Calu3 (cell line): Measurements from ENCODE around the gene CRYBG1. TPM values are rescaled to one million over a fixed set of nuclear protein-coding genes. Genes with fewer than 3 reads are reported as not detected.

ENCODE experiments used
- BruUV-seq: library from RNA; stranded (reverse); fragments of 400-500 nt; replicated peaks from 2 replicates; lab custom pipeline; 2021; lab: Mats Ljungman, UMichigan
- CTCF ChIA-PET: fragments of 300-600 bp; sonication (Branson Sonifier 250); formaldehyde crosslinking; loops from one replicate; lab custom pipeline; 2022; ENCODE audit warnings: antibody characterized with exemption; lab: Charles Lee
- DNase-seq: peaks from one replicate; pipeline ENCODE4 v3.0.0; 2022
- H3K27ac Mint-ChIP-seq: one replicate; pipeline ENCODE4 v1.8.0; 2022; ENCODE audit warnings: mixed read lengths; ENCODE audit not compliant: unreplicated experiment
- H3K27me3 Mint-ChIP-seq: one replicate; pipeline ENCODE4 v1.8.0; 2022; ENCODE audit warnings: mixed read lengths; ENCODE audit not compliant: unreplicated experiment
- H3K36me3 Mint-ChIP-seq: one replicate; pipeline ENCODE4 v1.8.0; 2022; ENCODE audit warnings: mild to moderate bottlenecking, moderate library complexity, mixed read lengths; ENCODE audit not compliant: insufficient read depth, unreplicated experiment
- H3K4me1 Mint-ChIP-seq: one replicate; pipeline ENCODE4 v1.8.0; 2022; ENCODE audit warnings: mild to moderate bottlenecking, low read depth, mixed read lengths; ENCODE audit not compliant: unreplicated experiment
- H3K4me3 Mint-ChIP-seq: one replicate; pipeline ENCODE4 v1.8.0; 2022; ENCODE audit warnings: mild to moderate bottlenecking, low read depth, moderate library complexity, mixed read lengths; ENCODE audit not compliant: unreplicated experiment
- H3K9me3 Mint-ChIP-seq: one replicate; pipeline ENCODE4 v1.8.0; 2022; ENCODE audit warnings: low read depth, mixed read lengths; ENCODE audit not compliant: unreplicated experiment
- CTCF ChIP-seq: fragments of 200-600 bp; IDR thresholded peaks from one replicate; pipeline ENCODE4 v1.8.0; 2022; ENCODE audit warnings: antibody characterized with exemption; ENCODE audit not compliant: unreplicated experiment
- intact Hi-C: fragments of 100-400 bp; cut with micrococcal nuclease; formaldehyde crosslinking; loops from one replicate; pipeline ENCODE4 v1.10.0; 2022; ENCODE audit not compliant: unreplicated experiment
- total RNA-seq: library from RNA; stranded (reverse); gene quantifications from 2 replicates; pipeline ENCODE4 v1.2.3, GENCODE V29; 2022

Gene CRYBG1
- total RNA-seq, 1 experiment from 2014 or later: 40.7 TPM

DNA sequence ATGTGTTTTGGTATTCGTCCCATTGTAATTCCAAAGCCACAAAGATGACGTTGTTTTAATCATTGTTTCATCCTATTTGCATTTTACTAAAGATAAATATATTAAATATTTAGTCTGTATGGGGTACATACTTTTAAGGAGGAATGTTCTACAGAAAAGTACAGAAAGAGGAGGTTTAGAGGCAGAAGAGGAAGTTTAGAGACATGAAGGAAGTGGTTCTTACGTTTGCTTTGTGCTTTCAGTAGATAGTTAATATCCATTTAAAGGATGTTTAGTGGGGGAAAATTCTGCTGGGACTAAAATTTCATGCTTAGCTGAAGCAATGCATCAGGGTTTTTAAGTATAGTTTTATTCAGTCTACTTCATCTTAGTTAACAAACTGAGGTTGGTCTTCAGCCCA, 116.6 kb downstream of the CRYBG1 start:
- Mint-ChIP-seq H3K27ac (no peak overlapping the region), H3K36me3 (no peaks in the 10 kb centered on the region), H3K4me1 (no peaks in the 10 kb centered on the region), H3K4me3 (no peak overlapping the region), H3K9me3 (no peaks in the 10 kb centered on the region), H3K27me3 (no peaks in the 10 kb centered on the region)
- BruUV-seq: no TSS peak
- TF ChIP-seq CTCF: no peak
- CTCF ChIA-PET: interaction anchor here (0.7 kb wide), 1 partner anchor 218 kb away, joined by 3 read pairs; no protein-coding TSS in a partner anchor
- DNase-seq: no peak
- intact Hi-C loops: no loop called here

GRCh38 chr6:106477790-106478189, 117.3 kb downstream of the CRYBG1 start:
- intact Hi-C loops: no loop called here
- peak; percentile 37 for DNase-seq
- Mint-ChIP-seq H3K9me3 (no peaks in the 10 kb centered on the region), H3K4me1 (no peaks in the 10 kb centered on the region), H3K27ac (no peak overlapping the region), H3K36me3 (no peaks in the 10 kb centered on the region), H3K27me3 (no peaks in the 10 kb centered on the region), H3K4me3 (no peak overlapping the region)
- CTCF ChIA-PET: interaction anchor here (0.5 kb wide), 1 partner anchor 89 kb away, joined by 3 read pairs; no protein-coding TSS in a partner anchor
- no TSS peak for BruUV-seq
- TF ChIP-seq CTCF: no peak

- H3K36me3 Mint-ChIP-seq: no peaks in the 10 kb centered on the region
- CTCF ChIA-PET: no interaction called here
- intact Hi-C loops: no loop called here
- no peak for DNase-seq
- H3K4me1 Mint-ChIP-seq: no peaks in the 10 kb centered on the region
- BruUV-seq: no TSS peak
- H3K9me3 Mint-ChIP-seq: no peaks in the 10 kb centered on the region
- no peaks in the 10 kb centered on the region for H3K27me3 Mint-ChIP-seq
- H3K27ac Mint-ChIP-seq: no peak overlapping the region
- H3K4me3 Mint-ChIP-seq: no peak overlapping the region
- no peak for TF ChIP-seq CTCF
Observed at GRCh38 chr6:106486236-106486635, 125.7 kb downstream of the CRYBG1 start.

DNA sequence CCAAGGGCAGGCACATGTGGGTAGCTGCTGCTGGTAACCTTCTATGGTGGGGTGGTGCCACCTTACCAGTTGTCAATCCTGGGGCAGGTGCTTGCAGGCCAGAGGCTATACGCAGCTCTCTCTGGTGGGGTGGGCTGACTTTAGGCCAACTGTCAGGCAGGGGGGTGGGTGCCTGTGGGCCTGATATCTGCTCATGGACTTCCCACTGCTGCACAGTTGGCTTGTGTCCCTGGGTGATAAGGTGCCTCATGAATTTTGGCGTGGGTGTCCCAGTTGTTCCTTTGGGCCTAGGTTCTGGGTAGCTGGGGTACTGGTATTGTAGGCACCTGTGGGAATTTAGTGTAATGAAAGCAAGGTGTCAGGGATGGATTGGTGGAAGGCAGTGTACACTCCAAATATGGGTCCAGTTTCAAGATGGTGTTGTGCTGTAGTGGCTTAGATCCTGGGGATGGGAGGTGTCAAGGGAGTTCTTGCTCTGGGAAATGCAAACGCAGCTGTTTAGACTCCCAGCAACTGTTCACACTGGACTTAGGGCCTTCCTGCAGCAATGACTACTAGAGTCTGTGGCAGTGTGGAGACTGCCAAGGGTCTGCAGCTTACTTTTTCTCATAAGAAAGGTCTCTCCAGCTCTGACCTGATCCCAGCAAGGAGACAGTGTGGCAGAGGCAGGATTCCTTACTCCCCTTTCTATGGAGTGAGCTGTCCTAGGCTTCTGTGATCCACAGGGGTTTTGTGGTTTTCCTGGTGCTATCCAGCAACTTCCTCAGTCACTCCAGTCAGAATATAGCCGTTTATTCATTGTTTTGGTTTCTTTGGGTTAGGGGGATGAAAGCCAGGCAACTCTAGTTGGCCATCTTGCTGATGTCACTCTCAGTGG, 128.2 kb downstream of the CRYBG1 start:
- DNase-seq: no peak
- CTCF ChIA-PET: no interaction called here
- Mint-ChIP-seq H3K4me3 (no peak overlapping the region), H3K9me3 (no peaks in the 10 kb centered on the region), H3K27me3 (no peaks in the 10 kb centered on the region), H3K4me1 (no peaks in the 10 kb centered on the region), H3K36me3 (no peaks in the 10 kb centered on the region), H3K27ac (no peak overlapping the region)
- intact Hi-C loops: no loop called here
- no TSS peak for BruUV-seq
- TF ChIP-seq CTCF: no peak
